Measurements from ENCODE around the gene LPAR2.
"Not testable (repeated sequence)": the region's sequence is repeated elsewhere in the genome, so short reads cannot be mapped to it uniquely, and the experiment has no call there.

Gene LPAR2

GRCh38 chr19:19627621-19628500 is at the start of gene LPAR2:
Gene LPAR2, minus strand, starts transcription at chr19:19628220. Its CDS starts 945 bp downstream, at chr19:19627275.
- peak; percentile 71 for DNase-seq

DNA sequence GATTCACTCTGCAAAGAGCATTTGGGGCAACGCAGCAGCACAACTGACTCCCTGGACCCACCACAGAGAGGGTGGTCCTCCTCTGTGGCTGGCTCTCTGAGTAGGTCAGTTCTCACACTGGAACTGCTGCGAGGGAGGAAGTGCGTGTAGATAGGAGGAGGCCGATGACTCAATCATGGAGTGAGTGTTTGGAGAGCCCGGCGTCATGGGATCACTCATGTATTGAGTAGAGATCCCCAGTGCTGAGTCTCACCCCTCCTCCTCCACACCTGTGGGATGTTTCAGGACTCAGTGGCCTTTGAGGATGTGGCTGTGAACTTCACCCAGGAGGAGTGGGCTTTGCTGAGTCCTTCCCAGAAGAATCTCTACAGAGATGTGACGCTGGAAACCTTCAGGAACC is 49.6 kb upstream of the LPAR2 start:
- DNase-seq = no peak

GRCh38 chr19:19674315-19674714 is 46.3 kb upstream of the LPAR2 start:
- DNase-seq = no peak

DNA sequence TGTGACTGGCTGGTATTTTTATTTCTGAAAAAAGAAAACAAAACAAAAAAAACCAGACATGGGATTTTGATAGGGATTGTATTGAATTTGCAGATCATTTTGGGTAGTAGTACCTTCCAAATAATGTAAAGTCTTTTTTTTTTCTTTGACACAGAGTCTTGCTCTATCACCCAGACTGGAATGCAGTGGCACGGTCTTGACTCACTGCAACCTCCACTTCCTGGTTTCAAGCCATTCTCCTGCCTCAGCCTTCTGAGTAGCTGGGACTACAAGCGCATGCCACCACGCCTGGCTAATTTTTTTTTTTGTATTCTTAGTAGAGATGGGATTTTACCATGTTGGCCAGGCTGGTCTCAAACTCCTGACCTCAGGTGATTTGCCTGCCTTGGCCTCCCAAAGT is 44.8 kb upstream of the LPAR2 start:
- no peak for DNase-seq

DNA sequence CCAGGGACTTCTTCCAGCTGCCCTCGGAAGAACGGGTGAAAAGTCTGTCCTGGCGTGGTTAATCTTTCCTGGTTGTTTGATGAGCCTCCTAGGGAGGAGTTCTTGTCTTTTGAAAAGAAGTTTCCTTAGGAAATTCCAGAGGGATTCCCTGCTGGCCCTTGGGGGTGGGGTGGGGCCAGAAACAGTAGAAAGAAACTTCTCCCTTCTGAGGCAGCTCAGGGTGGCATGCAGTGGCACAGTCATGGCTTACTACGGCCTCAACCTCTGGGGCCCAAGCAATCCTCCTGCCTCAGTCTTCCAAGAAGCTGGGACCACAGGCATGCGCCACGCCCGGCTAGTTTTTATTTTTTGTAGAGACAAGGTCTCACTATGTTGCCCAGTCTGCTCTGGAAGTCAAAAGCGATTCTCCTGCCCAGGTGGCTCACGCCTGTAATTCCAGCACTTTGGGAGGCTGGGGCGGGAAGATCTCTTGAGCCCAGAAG is 42.1 kb upstream of the LPAR2 start:
- DNase-seq = no peak

- peak; percentile 94 for DNase-seq
Observed at GRCh38 chr19:19668230-19669012, 40.4 kb upstream of the LPAR2 start, which contains the start of gene ZNF101. Gene ZNF101, plus strand, starts transcription at chr19:19668839. Its CDS starts 125 bp downstream, at chr19:19668964.

DNA sequence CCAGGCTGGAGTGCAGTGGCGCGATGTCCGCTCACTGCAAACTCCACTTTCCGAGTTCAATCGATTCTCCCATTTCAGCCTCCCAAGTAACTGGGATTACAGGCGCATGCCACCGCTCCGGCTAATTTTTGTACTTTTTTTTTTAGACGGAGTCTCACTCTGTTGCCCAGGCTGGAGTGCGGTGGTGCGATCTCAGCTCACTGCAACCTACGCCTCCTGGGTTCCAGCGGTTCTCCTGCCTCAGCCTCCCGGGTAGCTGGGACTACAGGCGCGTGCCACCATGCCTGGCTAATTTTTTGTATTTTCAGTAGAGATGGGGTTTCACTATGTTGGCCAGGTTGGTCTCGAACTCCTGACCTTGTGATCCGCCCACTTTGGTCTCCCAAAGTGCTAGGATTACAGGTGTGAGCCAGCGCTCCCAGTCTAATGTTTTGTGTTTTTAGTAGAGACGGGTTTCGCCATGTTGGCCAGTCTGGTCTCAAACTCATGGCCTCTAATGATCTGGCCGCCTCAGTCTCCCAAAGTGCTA is 37.5 kb upstream of the LPAR2 start:
- DNase-seq = not testable (repeated sequence)

DNA sequence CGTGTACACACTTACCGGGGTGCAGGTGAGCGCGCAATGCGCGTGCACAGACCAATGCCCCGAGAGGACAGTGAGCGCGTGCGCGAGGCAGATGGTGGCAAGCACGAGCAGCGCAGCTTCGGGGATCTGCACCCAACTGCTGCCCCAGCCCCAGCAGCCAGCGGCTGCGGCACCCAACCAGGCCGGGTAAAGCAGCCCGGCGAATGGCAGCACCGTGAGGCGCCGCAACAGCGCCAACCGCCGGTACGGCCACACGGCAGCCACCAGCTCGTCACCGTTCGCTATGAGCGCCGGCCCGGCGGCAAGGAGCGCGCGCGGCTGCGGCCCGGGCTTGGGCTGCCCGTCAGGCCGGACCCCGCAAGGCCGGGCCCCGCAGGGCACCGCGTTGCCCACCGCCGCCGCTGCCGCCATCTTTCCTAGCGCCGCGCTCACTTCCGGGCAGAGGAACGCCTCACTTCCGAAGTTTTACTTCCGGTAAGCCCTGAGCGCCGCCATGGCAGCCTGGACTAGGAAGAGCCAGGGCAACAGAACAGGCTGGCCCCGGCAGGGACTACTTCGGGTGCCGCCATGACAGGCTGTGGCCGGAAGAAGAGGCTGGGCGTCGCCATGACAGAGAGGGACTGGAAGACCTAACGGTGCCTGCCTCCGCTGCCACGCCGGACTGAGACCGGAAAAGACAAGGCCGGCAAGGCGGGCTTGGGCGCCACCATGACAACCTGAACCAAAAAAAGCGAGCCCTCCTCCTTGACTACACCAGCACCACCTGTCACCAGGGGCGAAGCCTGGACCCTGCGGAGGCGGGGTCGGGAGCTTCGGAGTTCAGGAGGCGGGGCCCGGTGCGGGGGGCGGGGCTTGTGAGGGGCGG is 35.5 kb upstream of the LPAR2 start, which contains the start of gene ATP13A1:
TSS of gene ATP13A1 (minus strand) at position 421 of the 865 bp plus-strand sequence. CDS start at position 411, 10 bp downstream.
- DNase-seq = peak; percentile 90

DNA sequence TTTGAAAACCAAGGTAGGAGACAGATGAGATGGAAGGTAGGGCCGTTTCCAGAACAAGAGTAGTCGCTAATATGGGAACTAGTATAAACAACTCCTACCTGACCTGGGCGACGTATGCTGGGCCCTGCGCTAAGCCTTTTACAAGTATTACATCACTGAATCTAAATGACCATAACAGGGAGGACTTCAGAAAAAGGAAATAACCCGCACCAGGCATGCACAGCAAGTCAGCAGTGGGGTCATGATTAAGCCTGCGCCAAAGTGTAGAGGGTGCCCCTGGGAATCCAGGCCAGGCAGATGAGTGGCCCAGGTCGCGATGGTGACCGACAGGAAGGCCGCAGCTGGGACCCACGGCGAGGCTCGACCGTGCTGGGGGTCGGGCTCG is 34.8 kb upstream of the LPAR2 start:
- no peak for DNase-seq

DNA sequence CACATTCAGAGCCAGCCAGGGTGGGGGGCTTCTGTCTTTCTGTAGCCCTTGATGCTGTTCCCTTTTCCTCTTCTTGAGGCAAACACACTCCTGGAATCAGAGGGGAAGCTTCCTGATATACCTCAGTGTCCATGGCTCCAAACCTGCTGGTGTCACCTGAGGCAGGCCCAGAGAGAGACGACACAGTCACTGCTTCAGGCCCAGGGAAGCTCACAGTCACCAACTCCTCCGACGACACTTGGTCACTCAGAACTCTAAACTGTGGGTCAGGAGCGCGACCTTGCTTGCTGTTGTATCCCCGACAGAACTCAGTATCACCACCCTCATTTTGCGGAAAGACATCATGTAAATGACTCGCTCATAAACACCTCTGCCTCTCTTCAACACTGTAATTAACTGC is 34.3 kb upstream of the LPAR2 start:
- DNase-seq = no peak

DNA sequence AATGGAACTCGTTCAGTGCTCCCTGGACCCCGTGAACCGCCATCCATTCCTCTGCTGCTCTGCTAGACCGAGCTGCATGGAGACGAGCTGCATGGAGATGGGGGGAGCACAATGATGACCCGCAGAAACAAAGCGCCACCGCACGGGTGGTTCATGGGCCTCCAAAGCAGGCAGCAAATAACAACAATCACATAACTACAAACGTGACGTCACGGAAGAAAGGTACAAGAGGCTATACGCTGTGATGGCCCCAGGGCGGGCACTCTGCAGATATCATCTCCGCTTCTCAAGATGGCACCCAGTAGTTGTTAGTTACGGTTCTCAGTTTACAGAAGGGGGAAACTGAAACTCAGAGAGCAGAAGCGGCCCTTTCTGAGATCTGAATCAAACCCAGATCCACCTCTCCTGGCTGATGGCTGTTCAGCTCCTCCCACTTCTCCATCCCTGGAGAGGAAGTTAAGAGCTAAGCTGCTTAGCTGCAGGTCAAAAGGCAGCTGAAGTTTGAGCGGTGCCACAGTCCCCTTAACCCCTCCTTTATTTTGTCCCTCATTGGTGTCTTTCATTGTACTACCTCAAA is 33.7 kb upstream of the LPAR2 start:
- no peak for DNase-seq

DNA sequence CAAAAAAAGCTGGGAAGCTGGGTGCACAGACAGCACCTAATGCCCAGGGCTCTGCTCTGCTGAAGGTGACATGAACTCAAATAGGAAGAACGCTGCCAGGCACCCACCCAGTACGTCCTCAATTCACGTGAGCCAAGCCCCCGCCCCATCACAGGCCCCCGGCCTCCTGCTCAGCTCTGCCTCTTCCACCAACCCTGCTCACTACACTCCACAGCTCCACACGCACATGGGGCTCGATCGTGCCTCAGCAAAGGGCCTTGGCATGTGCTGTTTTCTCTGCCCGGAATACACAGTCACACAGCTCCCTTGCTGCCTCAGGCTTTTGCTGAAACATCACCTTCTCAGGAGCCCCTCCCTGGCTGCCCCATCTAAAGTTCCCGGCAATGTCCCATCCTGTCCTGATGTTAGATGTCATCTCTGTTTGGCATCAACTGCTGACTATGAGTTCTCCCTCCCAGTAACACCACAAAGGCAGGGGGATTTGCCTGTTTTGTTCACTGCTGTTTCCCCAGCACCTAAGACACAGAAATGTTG is 33.2 kb upstream of the LPAR2 start:
- no peak for DNase-seq

DNA sequence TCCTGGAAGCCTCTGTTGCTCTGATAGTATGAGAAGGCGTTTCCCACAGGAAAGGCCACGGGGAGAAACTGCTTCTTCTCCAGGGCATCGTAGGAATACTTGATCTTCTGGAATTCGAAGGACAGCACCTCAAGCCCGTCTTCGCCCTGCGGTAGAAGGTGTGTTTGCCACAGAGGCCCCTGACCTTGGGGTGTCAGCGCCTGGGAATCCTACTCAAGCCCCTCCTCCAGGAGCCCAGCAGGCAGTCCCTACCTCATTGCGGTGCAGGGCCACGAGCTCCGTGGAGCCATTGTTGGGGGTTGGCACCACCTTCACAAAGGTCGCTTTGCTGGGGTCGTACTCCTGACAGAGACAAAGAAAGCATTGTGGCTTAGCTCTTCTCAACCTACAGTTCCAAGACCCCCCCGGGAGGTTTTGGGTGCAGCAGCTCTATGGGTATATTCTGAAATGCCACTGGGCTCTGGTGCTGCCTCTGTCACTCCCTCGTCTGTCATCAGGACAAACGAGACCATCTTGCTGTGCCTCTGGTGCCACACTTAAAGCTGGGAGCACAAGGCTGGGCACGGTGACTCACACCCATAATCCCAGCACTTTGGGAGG is 31.7 kb upstream of the LPAR2 start:
- DNase-seq = no peak

DNA sequence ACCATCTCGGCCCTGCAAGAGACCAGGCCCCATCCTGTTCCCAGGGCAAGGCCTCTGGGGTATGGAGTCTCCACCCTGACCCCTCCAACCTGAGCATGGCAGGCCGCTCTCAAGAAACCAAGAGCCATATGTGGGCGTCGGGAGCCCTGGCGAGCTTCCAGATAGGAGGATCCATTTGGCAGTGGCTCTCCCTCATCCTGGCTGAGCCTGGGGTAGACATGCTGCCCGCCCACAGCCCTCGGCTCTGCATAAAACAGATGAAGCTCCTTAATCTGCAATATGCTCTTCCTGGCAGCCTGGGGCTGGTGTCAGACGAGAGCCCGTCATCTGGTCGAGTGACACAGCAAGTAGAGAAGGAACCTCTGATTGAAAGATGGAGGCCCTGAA is 29.4 kb upstream of the LPAR2 start:
- no peak for DNase-seq

DNA sequence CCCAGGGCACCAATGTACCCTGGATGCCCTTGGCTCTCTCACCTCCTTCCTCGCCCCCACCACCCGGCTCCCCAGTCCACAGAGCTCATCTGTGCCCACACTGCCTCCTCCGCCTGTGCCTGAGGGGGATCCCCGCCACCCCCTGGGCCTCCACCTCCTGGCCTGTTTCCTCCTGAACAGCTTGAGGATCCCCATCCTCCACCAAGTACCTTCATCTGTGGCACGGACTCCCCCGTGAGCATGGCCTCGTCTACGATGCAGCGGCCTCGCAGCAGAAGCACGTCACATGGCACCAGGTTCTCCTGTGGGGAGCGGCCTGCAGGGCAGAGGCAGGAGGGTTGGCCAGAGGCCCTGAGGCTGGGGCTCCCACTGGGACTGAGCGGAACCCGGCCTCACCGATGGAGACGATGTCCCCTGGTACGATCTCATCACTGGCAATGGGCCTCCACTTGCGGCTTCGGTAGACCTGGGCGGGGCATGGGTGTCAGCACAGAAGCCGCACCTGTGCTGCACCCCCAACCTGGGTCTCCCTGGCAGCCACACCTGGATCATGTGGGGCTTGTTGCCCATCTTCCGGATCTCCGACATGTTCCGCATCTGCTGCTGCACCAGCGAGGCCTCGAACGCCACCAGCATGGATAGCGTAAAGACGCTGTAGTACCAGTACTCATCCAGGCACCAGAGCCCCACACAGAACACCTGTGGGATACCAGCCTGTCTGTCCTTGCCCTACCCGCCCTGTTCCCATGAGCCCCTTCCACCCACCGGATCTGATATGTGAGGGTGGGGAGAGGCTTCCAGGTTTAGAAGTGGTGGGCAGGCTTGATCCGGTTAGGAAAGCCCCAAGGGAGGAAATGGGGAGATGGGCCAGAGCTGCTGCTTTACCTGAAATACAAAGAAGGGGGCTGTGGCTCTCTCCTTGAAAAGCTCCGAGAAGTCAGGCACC is 28.7 kb upstream of the LPAR2 start:
- no peak for DNase-seq

- DNase-seq = no peak
Observed at GRCh38 chr19:19655641-19656343, 27.8 kb upstream of the LPAR2 start.

DNA sequence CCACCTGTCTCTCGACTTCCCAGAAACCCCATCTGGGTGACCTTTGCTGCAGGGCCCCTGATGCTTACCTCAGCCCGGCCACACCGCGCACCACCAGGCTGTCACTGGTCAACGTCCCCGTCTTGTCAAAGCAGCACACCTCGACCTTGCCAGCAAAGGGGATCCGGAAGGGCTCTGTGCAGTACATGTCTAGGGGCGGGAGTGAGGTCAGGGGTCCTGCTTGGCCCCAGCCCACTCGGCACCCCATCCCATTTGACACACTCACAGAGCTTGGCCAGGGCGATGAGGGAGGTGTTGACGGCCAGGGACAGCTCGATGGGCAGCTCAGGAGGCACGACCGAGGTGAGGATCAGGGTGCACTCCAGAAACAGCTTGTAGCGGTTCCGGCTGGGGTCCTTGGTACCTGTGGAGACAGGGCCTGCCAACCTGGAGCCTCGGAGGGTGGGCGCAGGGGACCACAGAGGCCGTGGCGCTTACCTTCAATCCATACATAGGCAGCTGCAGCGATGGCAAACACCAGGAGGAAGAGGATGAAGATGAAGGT is 27.1 kb upstream of the LPAR2 start:
- DNase-seq = no peak

DNA sequence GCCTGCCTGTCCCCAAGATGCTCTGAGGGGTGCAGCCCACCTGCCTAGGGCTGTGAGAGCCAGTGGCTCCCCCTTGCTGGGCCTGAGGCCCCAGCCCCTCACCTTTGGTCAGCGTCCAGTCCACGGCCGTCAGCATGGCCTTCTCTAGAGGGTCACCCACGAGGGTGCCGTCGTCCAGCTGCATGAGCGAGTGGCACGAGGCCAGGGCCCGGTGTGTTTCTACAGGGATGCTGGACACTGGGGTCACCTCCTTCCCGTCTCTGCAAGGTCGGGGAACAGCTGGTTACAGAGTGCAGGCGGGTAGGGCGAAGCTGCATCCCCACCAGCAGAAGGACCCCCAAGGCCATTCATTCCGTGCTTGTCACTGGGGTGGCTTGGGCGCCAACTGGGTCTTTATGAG is 26.4 kb upstream of the LPAR2 start:
- no peak for DNase-seq

DNA sequence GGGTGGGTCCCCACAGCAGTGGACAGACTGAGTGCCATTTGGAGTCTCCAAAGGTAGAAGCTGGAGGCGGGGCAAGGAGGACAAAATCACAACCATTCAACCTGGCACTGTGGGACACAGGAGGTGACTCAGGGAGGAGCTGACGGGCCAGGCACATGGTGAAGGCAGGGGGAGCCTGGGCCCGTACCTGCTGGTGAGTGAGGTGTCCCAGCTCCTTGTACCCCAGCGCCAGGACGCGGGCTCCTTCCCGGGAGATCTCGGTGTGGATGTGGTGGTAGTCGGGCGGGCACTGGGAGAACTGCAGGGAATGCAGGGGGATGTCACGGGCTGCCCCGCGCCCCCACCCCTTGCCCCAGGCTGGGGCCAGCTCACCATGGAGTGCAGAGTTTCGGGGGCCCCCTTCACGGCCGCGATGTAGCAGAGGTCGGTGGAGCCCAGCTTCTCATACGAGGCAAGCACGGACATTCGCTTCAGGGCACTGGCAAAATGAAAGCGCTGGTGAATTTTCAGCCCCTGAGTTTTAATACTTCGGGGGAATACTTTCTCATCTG is 25.7 kb upstream of the LPAR2 start:
- DNase-seq = no peak
